Duodenal mucosa (tissue), 2 donors: ENCODE data around the gene ZNF428.
A peak's percentile ranks its signal among the peaks of the same experiment; 100 is the strongest.

Source experiments
- H3K27ac ChIP-seq: one replicate; pipeline ENCODE4 v1.7.0; 2013; ENCODE audit warnings: low read depth, low read length
- H3K27me3 ChIP-seq, 2 donors: one replicate each; pipeline ENCODE4 v1.7.0; 2013; ENCODE audit warnings: low read length in 2 of 2, control low read depth in 1 of 2; ENCODE audit not compliant: insufficient read depth in 2 of 2, control insufficient read depth in 1 of 2
- H3K36me3 ChIP-seq, 2 donors: one replicate each; pipeline ENCODE4 v1.7.0; 2013; ENCODE audit warnings: low read length in 2 of 2, control low read depth in 1 of 2; ENCODE audit not compliant: insufficient read depth in 2 of 2, control insufficient read depth in 1 of 2
- H3K4me1 ChIP-seq, 2 donors: one replicate each; pipeline ENCODE4 v1.7.0; 2013; ENCODE audit warnings: low read length in 2 of 2, control low read depth in 1 of 2; ENCODE audit not compliant: insufficient read depth in 2 of 2, control insufficient read depth in 1 of 2
- H3K4me3 ChIP-seq, 2 donors: one replicate each; pipeline ENCODE4 v1.7.0; 2013; ENCODE audit warnings: low read length in 2 of 2, low read depth in 1 of 2
- H3K9ac ChIP-seq, 2 donors: one replicate each; pipeline ENCODE4 v1.7.0; 2013; ENCODE audit warnings: low read length in 2 of 2, low read depth in 1 of 2
- H3K9me3 ChIP-seq, 2 donors: one replicate each; pipeline ENCODE4 v1.7.0; 2013; ENCODE audit warnings: low read length in 2 of 2, control low read depth in 1 of 2; ENCODE audit not compliant: control insufficient read depth in 1 of 2

ZNF428 gene

DNA sequence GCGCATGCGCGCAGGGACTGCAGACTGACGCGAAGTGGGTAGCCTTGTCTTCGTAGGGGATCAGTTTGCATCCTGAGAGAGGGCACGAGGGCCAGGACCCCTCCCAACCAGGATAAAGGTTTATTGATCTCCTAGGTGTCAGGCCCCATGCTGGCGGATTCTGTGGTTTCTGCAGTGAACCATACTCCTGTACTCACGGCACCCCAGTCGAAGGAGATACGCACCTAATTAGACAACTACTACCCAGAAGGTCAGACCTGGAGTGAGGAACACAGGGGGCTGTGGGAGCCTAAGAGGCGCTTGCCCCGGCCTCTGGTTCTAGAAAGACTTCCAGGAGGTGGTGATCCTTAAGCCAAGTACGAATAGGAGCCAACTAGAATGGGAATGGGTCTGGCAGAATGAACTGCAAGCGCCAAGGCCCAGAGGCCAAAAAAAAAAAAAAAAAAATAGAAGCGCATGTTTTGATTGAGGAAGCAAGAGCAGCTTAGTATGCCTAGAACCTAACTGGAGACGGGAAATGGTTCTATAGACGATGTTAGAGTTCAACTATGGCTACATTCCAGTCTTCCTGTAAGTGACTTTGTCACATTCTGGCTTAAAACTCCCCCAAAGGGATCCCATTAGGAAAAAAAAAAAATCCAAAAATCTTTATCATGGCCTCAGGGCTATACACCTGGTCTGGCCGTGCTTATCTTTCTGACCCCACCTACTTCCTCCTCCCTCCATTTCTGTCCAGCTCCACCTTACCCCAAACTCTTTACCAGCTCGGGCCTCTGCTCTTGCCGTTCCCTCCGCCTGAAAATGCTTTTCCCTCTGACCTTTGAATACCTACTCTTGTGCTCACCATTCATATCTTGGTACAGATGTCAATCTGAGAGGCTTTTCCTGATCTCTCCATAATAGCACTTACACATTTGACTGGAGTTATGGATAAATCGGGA, 902 bp upstream of the ZNF428 start:
- H3K27ac ChIP-seq, result peak overlapping the region; percentile 90
- peak overlapping the region; percentile 77 to 91 for H3K9ac ChIP-seq
- no peaks in the 10 kb centered on the region for H3K27me3 ChIP-seq
- H3K36me3 ChIP-seq, result no peaks in the 10 kb centered on the region
- peak overlapping the region; percentile 83 to 94 for H3K4me3 ChIP-seq
- H3K4me1 ChIP-seq, result peaks cover 15 to 17% of the 10 kb centered on the region in 2 donors
- H3K9me3 ChIP-seq, result no peaks in the 10 kb centered on the region

- H3K27ac ChIP-seq, result peak overlapping the region; percentile 90
Observed at GRCh38 chr19:43618921-43619261, 538 bp downstream of the ZNF428 start.

GRCh38 chr19:43616954-43617353, 2.5 kb downstream of the ZNF428 start:
- no peaks in the 10 kb centered on the region for H3K9me3 ChIP-seq
- no peak overlapping the region for H3K9ac ChIP-seq
- peaks cover 15 to 17% of the 10 kb centered on the region in 2 donors for H3K4me1 ChIP-seq
- H3K4me3 ChIP-seq, result no peak overlapping the region
- H3K27me3 ChIP-seq, result no peaks in the 10 kb centered on the region
- H3K36me3 ChIP-seq, result peaks cover 0 to 19% of the 10 kb centered on the region in 2 donors
- H3K27ac ChIP-seq, result no peak overlapping the region

More at GRCh38 chr19:43618921-43619261, 538 bp downstream of the ZNF428 start:
- Histone ChIP-seq H3K36me3 (peaks cover 0 to 2% of the 10 kb centered on the region in 2 donors), H3K9me3 (no peaks in the 10 kb centered on the region), H3K4me3 (peak overlapping the region; percentile 83 to 94), H3K9ac (peak overlapping the region; percentile 77 to 91), H3K27me3 (no peaks in the 10 kb centered on the region), H3K4me1 (peaks cover 15 to 17% of the 10 kb centered on the region in 2 donors)

DNA sequence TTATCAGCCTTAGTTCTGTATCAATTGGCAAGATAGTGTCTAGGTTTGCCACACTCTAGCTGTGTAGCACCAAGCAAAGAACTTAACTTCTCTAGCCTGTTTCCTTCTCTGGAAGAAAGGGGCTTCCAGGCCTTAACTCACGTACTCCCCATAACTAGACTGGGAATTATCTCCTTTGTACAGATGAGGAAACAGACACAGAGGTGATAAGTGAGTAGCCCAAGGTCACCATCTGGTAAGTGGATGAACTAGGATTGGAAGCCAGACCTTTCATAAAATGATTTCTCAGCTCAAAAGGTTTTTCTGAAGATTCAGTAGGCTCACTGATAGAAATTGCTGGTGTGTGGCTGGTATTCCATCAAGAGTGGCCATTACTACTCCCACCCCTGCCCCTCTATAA, 3.1 kb downstream of the ZNF428 start:
- Histone ChIP-seq H3K9ac (no peak overlapping the region), H3K27ac (no peak overlapping the region), H3K36me3 (peaks cover 0 to 19% of the 10 kb centered on the region in 2 donors), H3K4me3 (no peak overlapping the region), H3K9me3 (no peaks in the 10 kb centered on the region), H3K4me1 (peaks cover 15 to 17% of the 10 kb centered on the region in 2 donors), H3K27me3 (no peaks in the 10 kb centered on the region)

DNA sequence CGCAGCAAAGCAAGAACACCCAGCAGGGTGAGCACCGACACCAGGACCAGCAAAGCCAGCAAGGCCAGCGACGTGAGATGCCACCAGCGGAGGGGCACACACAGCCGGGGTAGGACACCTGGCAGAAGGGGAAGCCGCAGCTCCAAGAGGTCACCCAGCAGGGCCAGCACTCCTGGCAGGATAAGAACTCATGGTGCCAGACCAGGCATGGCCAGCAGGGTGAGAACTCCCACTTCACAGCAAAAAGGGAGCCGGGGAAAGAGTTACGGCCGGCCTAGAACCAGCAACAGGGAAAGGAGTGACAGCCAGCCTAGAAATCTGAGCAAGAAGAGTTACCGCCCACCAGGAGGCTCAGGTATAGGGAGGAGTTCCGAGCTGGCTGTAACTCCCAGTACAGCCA, 7.1 kb downstream of the ZNF428 start:
- Histone ChIP-seq H3K27me3 (no peaks in the 10 kb centered on the region), H3K27ac (no peak overlapping the region), H3K9ac (no peak overlapping the region), H3K4me1 (no peaks in the 10 kb centered on the region), H3K4me3 (no peak overlapping the region), H3K9me3 (no peaks in the 10 kb centered on the region), H3K36me3 (peaks cover 0 to 26% of the 10 kb centered on the region in 2 donors)

- H3K36me3 ChIP-seq, result peaks cover 0 to 26% of the 10 kb centered on the region in 2 donors
- H3K27ac ChIP-seq, result no peak within 1 kb of the TSS
- no peaks in the 10 kb centered on the region for H3K27me3 ChIP-seq
- H3K9ac ChIP-seq, result no peak within 1 kb of the TSS
- no peak within 1 kb of the TSS for H3K4me3 ChIP-seq
- H3K4me1 ChIP-seq, result no peaks in the 10 kb centered on the region
- H3K9me3 ChIP-seq, result no peaks in the 10 kb centered on the region
Observed at GRCh38 chr19:43611788-43612187, 7.6 kb downstream of the ZNF428 start, which contains the start of gene SRRM5. Gene SRRM5, plus strand, starts transcription at chr19:43612088. Its CDS starts 34 bp downstream, at chr19:43612122.

GRCh38 chr19:43610493-43610892, 8.9 kb downstream of the ZNF428 start:
- H3K27me3 ChIP-seq, result no peaks in the 10 kb centered on the region
- H3K4me3 ChIP-seq, result no peak overlapping the region
- H3K36me3 ChIP-seq, result peaks cover 0 to 26% of the 10 kb centered on the region in 2 donors
- H3K9me3 ChIP-seq, result no peaks in the 10 kb centered on the region
- no peak overlapping the region for H3K9ac ChIP-seq
- no peaks in the 10 kb centered on the region for H3K4me1 ChIP-seq
- H3K27ac ChIP-seq, result no peak overlapping the region

DNA sequence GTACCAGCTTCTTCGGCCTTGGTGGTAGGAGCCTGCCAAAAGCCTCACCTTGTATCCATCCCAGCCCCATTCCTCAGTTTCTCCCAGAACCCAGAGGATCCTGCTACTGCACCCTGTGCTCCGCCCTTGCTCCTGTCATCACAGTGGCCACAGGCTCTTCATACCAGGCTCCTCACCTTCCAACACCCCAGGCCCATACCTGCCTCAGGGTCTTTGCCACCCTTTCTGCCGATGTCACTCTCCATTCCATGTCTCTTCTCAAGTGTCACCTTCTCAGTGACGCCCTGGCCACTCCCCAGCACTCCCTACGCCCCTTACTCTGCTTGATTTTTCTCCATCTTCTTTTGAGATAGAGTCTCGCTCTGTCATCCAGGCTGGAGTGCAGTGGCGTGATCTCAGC, 9.6 kb downstream of the ZNF428 start:
- no peak overlapping the region for H3K27ac ChIP-seq
- H3K27me3 ChIP-seq, result no peaks in the 10 kb centered on the region
- peaks cover 0 to 26% of the 10 kb centered on the region in 2 donors for H3K36me3 ChIP-seq
- H3K9ac ChIP-seq, result no peak overlapping the region
- H3K9me3 ChIP-seq, result no peaks in the 10 kb centered on the region
- H3K4me1 ChIP-seq, result no peaks in the 10 kb centered on the region
- H3K4me3 ChIP-seq, result no peak overlapping the region

DNA sequence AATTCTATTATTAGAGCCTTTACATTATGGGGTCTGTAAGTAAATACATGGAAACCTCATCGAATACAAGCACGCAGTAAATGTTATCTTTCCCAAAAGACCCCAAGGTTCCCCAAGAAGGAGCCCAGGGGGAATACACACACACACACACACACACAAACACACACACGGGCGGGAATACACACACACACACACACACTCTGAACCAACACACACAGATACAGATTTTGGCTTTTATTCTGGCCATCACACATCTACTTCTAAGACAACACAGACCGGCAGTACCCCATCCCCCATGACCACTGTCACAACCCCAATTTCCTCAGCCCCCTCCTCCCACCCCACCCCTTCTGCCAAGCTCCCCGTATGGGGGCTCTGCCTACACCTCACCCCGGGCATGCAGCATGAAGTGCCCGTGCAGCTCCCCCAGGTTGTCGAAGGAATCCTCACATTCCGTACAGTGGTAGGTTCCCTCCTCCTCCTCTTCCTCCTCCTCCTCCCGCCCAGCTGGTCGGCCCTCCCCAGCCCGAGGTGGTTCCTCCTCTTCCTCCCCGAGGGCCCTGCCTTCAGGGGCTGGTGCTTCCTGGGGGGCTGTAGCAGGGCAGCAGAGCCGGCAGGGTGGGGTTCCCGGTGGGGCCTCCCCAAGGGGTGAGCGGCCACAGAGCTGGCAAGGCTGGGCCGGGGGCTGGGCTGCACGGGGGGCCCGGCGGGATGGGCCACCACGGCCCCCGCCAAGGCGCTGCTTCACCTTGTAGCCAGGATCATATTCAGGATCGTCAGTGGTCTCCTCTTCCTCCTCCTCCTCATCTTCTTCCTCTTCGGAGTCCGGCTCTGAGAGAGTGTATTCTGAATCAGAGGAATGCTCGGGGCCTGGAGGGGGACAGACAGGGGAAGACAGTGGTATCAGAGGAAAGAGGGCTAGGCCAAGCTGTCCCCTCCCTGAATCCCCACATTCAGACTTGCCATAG, 11.9 kb downstream of the ZNF428 start:
- Histone ChIP-seq H3K36me3 (peaks cover 0 to 10% of the 10 kb centered on the region in 2 donors), H3K27me3 (no peaks in the 10 kb centered on the region), H3K4me1 (no peaks in the 10 kb centered on the region), H3K27ac (no peak overlapping the region), H3K9ac (no peak overlapping the region), H3K9me3 (no peaks in the 10 kb centered on the region), H3K4me3 (no peak overlapping the region)
